ENCODE measurements around the gene FXYD7.

FXYD7 gene

GRCh38 chr19:35162471-35163326 is 19.6 kb downstream of the FXYD7 start:
- DNase-seq: no peak

- DNase-seq: no peak
These were observed 21.4 kb downstream of the FXYD7 start for GRCh38 chr19:35164418-35164817.

DNA sequence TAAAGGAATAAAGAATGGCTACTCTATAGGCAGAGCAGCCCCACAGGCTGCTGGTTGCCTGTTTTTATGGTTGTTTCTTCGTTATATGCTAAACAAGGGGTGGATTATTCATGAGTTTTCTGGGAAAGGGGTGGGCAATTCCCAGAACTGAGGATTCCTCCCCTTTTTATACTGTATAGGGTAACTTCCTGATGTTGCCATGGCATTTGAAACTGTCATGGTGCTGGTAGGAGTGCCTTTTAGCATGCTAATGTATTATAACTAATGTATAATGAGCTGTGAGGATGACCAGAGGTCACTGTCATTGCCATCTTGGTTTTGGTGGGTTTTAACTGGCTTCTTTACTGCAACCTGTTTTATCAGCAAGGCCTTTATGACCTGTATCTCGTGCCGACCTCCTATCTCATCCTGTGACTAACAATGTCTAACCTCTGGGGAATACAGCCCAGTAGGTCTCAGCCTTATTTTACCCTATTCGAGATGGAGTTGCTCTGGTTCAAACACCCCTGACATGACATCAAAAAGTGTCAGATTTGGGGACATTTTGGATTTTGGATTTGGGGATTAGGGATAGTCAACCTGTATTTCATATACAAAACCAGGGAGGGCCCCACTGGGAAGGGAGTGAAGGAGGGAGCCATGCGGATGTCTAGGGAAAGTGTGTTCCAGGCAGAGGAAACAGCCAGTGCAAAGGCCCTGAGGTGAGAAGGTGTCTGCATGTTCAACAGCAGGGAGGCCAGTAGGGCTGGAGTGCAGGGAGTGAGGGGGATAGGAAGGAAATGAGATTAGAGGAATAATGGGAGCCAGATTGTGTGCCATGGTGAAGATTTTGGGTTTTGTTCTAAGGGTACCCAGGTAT is 22.4 kb downstream of the FXYD7 start:
- DNase-seq: no peak

GRCh38 chr19:35166100-35167063 is 23.3 kb downstream of the FXYD7 start:
- no peak for DNase-seq

GRCh38 chr19:35167251-35168119 is 24.4 kb downstream of the FXYD7 start:
- no peak for DNase-seq

DNA sequence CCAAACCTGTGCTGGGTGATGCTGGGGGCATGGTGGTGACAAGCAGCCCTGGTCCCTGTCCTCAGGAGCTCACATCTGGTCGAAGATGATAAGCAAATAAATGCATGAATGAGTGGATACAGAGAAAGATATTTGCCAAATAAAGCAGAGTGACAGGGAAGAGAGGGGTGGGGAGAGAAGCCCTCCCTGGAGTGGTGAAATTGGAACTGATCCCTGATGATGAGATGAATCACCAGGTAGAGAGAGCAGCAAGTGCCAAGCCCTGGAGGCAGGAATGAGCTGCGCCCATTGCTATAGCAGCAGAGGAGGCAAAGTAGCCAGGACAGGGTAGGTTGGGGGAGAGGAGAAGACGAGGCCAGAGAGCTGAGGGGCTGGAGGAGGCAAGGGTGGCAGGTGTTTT is 25.1 kb downstream of the FXYD7 start:
- no peak for DNase-seq

- DNase-seq: no peak
These were observed 26.4 kb downstream of the FXYD7 start for GRCh38 chr19:35169221-35169995.

DNA sequence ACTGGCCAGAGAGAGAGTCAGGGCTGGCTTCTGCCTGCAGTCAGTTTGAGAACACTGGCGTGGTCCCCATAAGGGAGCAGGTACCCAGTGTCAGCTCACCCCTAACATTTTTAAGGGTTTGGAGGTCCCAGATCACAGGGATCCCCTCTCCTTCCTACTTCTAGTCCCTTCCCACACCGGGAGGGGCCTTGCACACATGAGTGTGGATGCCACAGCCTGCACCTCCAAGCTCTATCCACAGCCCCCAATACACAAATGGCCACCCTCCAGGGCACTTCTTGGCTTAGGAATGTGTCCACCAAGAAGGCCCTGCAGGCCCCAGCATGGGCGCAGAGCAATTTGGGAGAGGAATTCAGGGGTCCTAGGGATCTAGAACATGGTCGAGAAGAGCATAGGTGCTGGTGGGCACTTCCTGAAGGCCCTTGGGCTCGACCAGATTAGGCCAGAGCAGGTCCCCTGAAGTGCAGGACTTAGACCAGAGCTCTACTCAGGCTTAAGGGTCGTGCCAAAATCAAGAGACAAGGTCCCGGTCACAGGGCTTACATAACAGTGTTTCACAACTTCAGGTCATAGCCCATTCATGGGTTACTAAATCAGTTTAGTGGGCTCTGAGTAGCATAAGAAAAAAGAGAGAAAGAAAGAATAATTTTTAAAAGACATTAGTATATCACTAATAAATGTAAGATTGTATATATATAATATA is 27.5 kb downstream of the FXYD7 start:
- DNase-seq: no peak

- no peak for DNase-seq
These were observed 28.7 kb downstream of the FXYD7 start for GRCh38 chr19:35171730-35172129.

GRCh38 chr19:35174226-35174625 is 31.2 kb downstream of the FXYD7 start:
- DNase-seq: no peak

DNA sequence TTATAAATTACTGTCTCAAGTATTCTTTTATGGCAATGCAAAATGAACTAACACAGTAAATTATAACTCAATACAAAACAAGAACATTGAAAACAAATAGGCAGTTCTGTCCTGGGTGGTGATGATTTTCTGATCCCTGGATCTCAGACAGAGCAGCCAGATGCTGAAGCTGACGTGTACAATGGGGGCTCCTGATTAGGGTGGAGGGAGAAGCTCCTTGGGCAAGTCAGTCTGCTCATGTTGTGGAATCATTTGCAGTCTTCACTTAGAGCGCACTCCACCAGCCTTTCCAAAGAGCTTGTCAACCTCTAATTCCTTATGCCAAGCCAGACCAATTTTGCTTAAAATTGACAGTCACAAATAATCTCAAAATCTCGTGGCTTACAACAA is 33.1 kb downstream of the FXYD7 start:
- DNase-seq: no peak

GRCh38 chr19:35177377-35178274 is 34.6 kb downstream of the FXYD7 start:
- no peak for DNase-seq

GRCh38 chr19:35178701-35179100 is 35.6 kb downstream of the FXYD7 start:
- no peak for DNase-seq

GRCh38 chr19:35179830-35180229 is 36.8 kb downstream of the FXYD7 start:
- no peak for DNase-seq

- no peak for DNase-seq
These were observed 38.3 kb downstream of the FXYD7 start for GRCh38 chr19:35181387-35181786.

DNA sequence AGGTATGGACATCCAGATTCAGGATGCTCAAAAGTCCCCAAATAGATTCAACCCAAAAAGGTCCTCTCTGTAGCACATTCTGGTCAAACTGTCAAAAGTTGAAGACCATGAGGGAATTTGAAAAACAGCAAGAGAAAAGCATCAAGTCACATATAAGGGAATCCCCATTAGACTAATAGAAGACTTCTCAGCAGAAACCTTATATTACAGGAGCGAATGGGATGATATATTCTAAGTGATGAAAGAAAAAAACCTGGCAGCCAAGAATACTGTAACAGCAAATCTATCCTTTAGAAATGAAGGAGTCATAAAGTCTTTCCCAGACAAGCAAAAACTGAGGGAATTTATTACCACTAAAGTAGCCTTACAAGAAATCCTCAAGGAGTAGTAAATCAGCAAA is 41.2 kb downstream of the FXYD7 start:
- DNase-seq: no peak

GRCh38 chr19:35184884-35185283 is 41.8 kb downstream of the FXYD7 start:
- DNase-seq: no peak

All from hypothalamus (tissue), 51 donors.